GM12873 (cell line): Measurements from ENCODE around the gene TMCC3.

Source experiments
- CTCF ChIP-seq: IDR thresholded peaks from 2 replicates; pipeline ENCODE4 v1.5.1; 2012; ENCODE audit warnings: low read depth, mild to moderate bottlenecking, moderate library complexity, low read length, control low read depth; ENCODE audit not compliant: insufficient read depth; ENCODE audit errors: missing control alignments

The TMCC3 gene

DNA sequence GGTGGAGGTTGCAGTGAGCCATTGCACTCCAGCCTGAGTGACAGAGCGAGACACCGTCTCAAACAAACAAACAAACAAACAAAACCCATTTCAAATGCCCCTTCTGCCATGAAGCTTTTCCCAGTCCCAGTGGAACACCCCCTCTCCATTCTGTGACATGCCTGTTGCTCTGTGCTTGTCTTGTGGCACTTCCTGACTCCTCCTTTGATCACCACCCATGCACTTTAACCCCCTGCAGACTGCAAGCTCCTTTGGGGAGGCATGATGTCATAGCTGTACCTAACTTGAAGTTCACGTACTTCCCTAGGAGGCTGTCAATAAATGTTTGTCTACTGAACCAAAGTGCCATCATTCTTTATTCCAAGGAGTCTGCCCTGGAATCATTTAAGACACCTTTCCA is 64.7 kb downstream of the TMCC3 start:
- TF ChIP-seq CTCF, result no peak

GRCh38 chr12:94584377-94584776 is 66.0 kb downstream of the TMCC3 start:
- TF ChIP-seq CTCF, result no peak

DNA sequence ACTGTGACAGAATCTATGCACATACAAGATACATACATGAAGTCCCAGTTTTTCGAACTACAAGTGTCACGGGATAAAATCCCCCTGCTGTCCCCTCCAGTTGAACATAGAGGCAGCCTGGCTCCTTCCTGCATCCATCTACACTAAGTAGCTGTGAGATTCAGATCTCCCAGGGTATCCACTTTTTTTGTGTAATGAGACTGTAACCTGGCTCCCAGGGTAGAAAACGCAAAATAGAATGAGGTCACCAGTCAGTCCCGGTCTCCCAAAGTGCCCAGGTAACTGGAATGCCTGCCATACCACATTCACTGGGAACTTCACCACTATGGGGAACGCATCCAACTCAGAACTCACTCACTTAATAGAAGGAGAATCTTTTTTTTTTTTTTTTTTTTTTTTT is 67.8 kb downstream of the TMCC3 start:
- no peak for TF ChIP-seq CTCF

DNA sequence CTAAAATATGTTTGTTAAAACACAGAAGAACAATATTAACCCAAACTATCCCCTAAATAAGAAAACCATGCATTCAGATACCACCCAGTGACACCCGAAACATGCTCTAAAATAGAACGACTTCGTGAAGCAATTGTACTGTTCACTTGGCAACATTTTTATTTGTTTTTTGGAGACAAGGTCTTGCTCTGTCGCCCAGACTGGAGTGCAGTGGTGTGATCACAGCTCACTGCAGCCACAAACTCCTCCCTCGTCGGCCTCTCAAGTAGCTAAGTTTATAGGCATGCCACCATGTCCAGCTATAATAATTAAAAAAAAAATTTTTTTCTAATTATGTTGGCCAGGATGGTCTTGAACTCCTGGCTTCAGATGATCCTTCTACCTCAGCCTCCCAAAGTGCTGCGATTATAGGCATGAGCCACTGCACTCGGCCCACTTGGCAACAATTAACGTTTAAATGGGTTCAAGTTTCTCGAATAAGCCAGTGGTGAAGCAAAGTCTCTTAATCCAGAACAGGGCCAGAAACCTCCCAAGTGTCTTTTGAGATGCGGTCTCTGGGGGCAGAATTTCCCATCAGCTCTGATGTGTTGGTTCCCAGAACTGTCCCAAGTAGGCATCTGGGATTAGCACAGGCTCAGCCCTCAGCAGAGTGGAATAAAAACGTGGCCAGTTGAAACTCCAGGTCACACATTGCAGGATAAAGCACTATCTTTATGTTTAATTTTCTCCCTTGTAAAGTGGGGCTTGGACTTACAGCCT is 74.5 kb downstream of the TMCC3 start:
- TF ChIP-seq CTCF, result no peak

DNA sequence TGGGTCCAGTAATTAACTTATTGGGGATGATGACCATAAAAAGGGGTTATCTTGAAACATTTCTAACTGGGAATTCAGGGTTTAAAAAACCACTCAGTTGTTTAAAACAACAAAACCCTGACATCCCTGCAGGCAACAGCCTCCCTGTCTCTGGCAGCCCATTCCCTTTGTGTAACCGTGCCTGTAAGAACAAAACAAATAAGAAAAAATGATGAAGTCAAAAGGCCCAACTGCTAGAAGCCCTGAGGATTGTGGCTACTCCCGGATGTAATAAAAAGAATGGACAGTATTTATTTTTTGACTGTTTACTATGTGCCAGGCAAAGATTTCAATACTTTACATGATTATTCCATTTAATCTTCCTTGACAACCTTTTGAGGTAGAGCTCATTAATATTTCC is 75.3 kb downstream of the TMCC3 start:
- TF ChIP-seq CTCF, result no peak

GRCh38 chr12:94571556-94571955 is 78.8 kb downstream of the TMCC3 start:
- no peak for TF ChIP-seq CTCF

GRCh38 chr12:94570161-94570560 is 80.2 kb downstream of the TMCC3 start:
- TF ChIP-seq CTCF, result no peak
